H9 (cell line): ENCODE measurements around the gene PDZD4. TPM values are rescaled to one million over a fixed set of nuclear protein-coding genes. Genes with fewer than 3 reads are reported as not detected.

Source experiments
- DNase-seq: peaks from one replicate; pipeline ENCODE4 v3.0.0-alpha.2; 2017
- H2AFZ ChIP-seq: one replicate; pipeline ENCODE4 v1.6.1; 2013; ENCODE audit warnings: mild to moderate bottlenecking, low read length, control low read depth, moderate library complexity
- H2AK5ac ChIP-seq: 2 replicates; pipeline ENCODE4 v1.6.1; 2013; ENCODE audit warnings: low read length, control low read depth, mixed read lengths; ENCODE audit not compliant: insufficient read length
- H2BK120ac ChIP-seq: one replicate; pipeline ENCODE4 v1.6.1; 2013; ENCODE audit warnings: low read depth, mild to moderate bottlenecking, low read length, control low read depth, inconsistent platforms; ENCODE audit not compliant: poor library complexity, severe bottlenecking
- H2BK12ac ChIP-seq: 2 replicates; pipeline ENCODE4 v1.6.1; 2013; ENCODE audit warnings: low read length, control low read depth, mixed read lengths, low read depth; ENCODE audit not compliant: insufficient read length
- H2BK15ac ChIP-seq: 2 replicates; pipeline ENCODE4 v1.6.1; 2013; ENCODE audit warnings: low read depth, low read length, control low read depth
- H2BK20ac ChIP-seq: one replicate; pipeline ENCODE4 v1.6.1; 2013; ENCODE audit warnings: low read depth, mild to moderate bottlenecking, low read length, control low read depth, inconsistent platforms; ENCODE audit not compliant: poor library complexity, severe bottlenecking
- H2BK5ac ChIP-seq: 2 replicates; pipeline ENCODE4 v1.6.1; 2013; ENCODE audit warnings: low read length, control low read depth, mixed read lengths; ENCODE audit not compliant: insufficient read length
- H3K14ac ChIP-seq: 2 replicates; pipeline ENCODE4 v1.6.1; 2013; ENCODE audit warnings: low read length, control low read depth; ENCODE audit not compliant: insufficient read depth
- H3K18ac ChIP-seq: 2 replicates; pipeline ENCODE4 v1.6.1; 2013; ENCODE audit warnings: low read depth, mild to moderate bottlenecking, mixed read lengths, low read length, control low read depth; ENCODE audit not compliant: insufficient read length
- H3K23ac ChIP-seq: 2 replicates; pipeline ENCODE4 v1.6.1; 2013; ENCODE audit warnings: low read length, control low read depth, mixed read lengths, low read depth; ENCODE audit not compliant: insufficient read length
- H3K23me2 ChIP-seq: 2 replicates; pipeline ENCODE4 v1.6.1; 2013; ENCODE audit warnings: low read depth, mild to moderate bottlenecking, mixed read lengths, low read length, control low read depth; ENCODE audit not compliant: insufficient read length, poor library complexity, severe bottlenecking
- H3K27ac ChIP-seq: 2 replicates; pipeline ENCODE4 v1.5.1; 2013; ENCODE audit warnings: low read length, control low read depth, mixed read lengths, low read depth; ENCODE audit not compliant: insufficient read length
- H3K27me3 ChIP-seq: 2 replicates; pipeline ENCODE4 v1.6.1; 2013; ENCODE audit warnings: low read length, control low read depth, inconsistent platforms; ENCODE audit not compliant: insufficient read depth
- H3K4ac ChIP-seq: 2 replicates; pipeline ENCODE4 v1.6.1; 2013; ENCODE audit warnings: low read depth, mild to moderate bottlenecking, control low read depth, inconsistent platforms, low read length, moderate library complexity
- H3K4me1 ChIP-seq: 2 replicates; pipeline ENCODE4 v1.6.1; 2013; ENCODE audit warnings: low read length, control low read depth, inconsistent platforms; ENCODE audit not compliant: insufficient read depth
- H3K4me2 ChIP-seq: 2 replicates; pipeline ENCODE4 v1.6.1; 2013; ENCODE audit warnings: low read length, control low read depth, mixed read lengths; ENCODE audit not compliant: insufficient read length, insufficient read depth
- H3K56ac ChIP-seq: 2 replicates; pipeline ENCODE4 v1.6.1; 2013; ENCODE audit warnings: low read depth, mild to moderate bottlenecking, mixed read lengths, low read length, control low read depth; ENCODE audit not compliant: insufficient read length
- H3K79me1 ChIP-seq: 2 replicates; pipeline ENCODE4 v1.6.1; 2013; ENCODE audit warnings: low read depth, mild to moderate bottlenecking, moderate library complexity, low read length, control low read depth, inconsistent platforms; ENCODE audit not compliant: insufficient read depth, poor library complexity, severe bottlenecking
- H3K79me2 ChIP-seq: 2 replicates; pipeline ENCODE4 v1.6.1; 2013; ENCODE audit warnings: low read length, control low read depth, inconsistent platforms; ENCODE audit not compliant: insufficient read depth
- H3K9ac ChIP-seq: 2 replicates; pipeline ENCODE4 v1.6.1; 2013; ENCODE audit warnings: low read length, control low read depth, mixed read lengths; ENCODE audit not compliant: insufficient read length; ENCODE audit errors: extremely low read depth
- H3K9me3 ChIP-seq: one replicate; pipeline ENCODE4 v1.6.1; 2013; ENCODE audit warnings: low read depth, low read length, inconsistent platforms; ENCODE audit not compliant: control insufficient read depth
- H3T11ph ChIP-seq: one replicate; pipeline ENCODE4 v1.6.1; 2013; ENCODE audit warnings: mild to moderate bottlenecking, low read length, control low read depth, inconsistent platforms
- H4K20me1 ChIP-seq: one replicate; pipeline ENCODE4 v1.6.1; 2013; ENCODE audit not compliant: control insufficient read depth, insufficient read length, insufficient read depth
- H4K5ac ChIP-seq: 2 replicates; pipeline ENCODE4 v1.6.1; 2013; ENCODE audit warnings: low read depth, mild to moderate bottlenecking, mixed read lengths, low read length, control low read depth; ENCODE audit not compliant: insufficient read length
- H4K8ac ChIP-seq: replicated peaks from 2 replicates; pipeline ENCODE4 v1.6.1; 2013; ENCODE audit warnings: low read length, control low read depth, mixed read lengths, low read depth; ENCODE audit not compliant: insufficient read length
- H4K91ac ChIP-seq: 2 replicates; pipeline ENCODE4 v1.6.1; 2013; ENCODE audit warnings: low read depth, mild to moderate bottlenecking, moderate library complexity, mixed read lengths, low read length, control low read depth; ENCODE audit not compliant: insufficient read length
- H3K27ac Mint-ChIP-seq, 3 experiments: 2 replicates in 2 of 3; 3 replicates in 1 of 3; pipeline ENCODE4 v1.8.0; 2020 to 2021; ENCODE audit warnings: mixed read lengths in 3 of 3, mild to moderate bottlenecking in 1 of 3, moderate library complexity in 1 of 3
- H3K27me3 Mint-ChIP-seq: 2 replicates; pipeline ENCODE4 v1.8.0; 2021; ENCODE audit warnings: low read depth, mild to moderate bottlenecking, moderate library complexity, mixed read lengths
- H3K36me3 Mint-ChIP-seq, 3 experiments: 2 replicates in 2 of 3; 3 replicates in 1 of 3; pipeline ENCODE4 v1.8.0; 2020 to 2021; ENCODE audit warnings: low read depth in 3 of 3, mixed read lengths in 3 of 3; ENCODE audit not compliant: insufficient read depth in 1 of 3
- H3K4me1 Mint-ChIP-seq, 2 experiments: 2 replicates each; pipeline ENCODE4 v1.8.0; 2020; ENCODE audit warnings: mixed read lengths in 2 of 2
- H3K4me3 Mint-ChIP-seq, 2 experiments: 2 replicates in 1 of 2; 3 replicates in 1 of 2; pipeline ENCODE4 v1.8.0; 2020 to 2021; ENCODE audit warnings: mild to moderate bottlenecking in 2 of 2, mixed read lengths in 2 of 2, moderate library complexity in 1 of 2
- H3K9me3 Mint-ChIP-seq, 2 experiments: 2 replicates in 1 of 2; 3 replicates in 1 of 2; pipeline ENCODE4 v1.8.0; 2020; ENCODE audit warnings: mild to moderate bottlenecking in 2 of 2, mixed read lengths in 2 of 2, moderate library complexity in 1 of 2
- CTCF ChIP-seq: fragments of 200-600 bp; sonication (generic); conservative IDR thresholded peaks from 3 replicates; pipeline ENCODE4 v1.8.0; 2021; ENCODE audit warnings: antibody characterized with exemption, mild to moderate bottlenecking
- WGBS: extraction: QIAGEN DNeasy Blood & Tissue Kit; methylation state at CpG from one replicate; pipeline ENCODE4 v1.1.7; 2013; ENCODE audit warnings: missing lambda C conversion rate, low lambda C conversion rate, mixed read lengths; ENCODE audit not compliant: insufficient read length; ENCODE audit errors: extremely low coverage; 5-methylcytosine and 5-hydroxymethylcytosine counted together
- total RNA-seq: library from RNA; stranded (reverse); gene quantifications from 2 replicates; pipeline ENCODE4 v1.2.1, GENCODE V29; 2021

The PDZD4 gene
- total RNA-seq, 1 experiment from 2014 or later, result 110 TPM

- TF ChIP-seq CTCF, result no peak
- H2AK5ac ChIP-seq, result no peak overlapping the region
- H3K27me3 Mint-ChIP-seq, result peaks cover 2% of the 10 kb centered on the region
Observed at GRCh38 chrX:153813161-153813560, 17.2 kb downstream of the PDZD4 start.

More at GRCh38 chrX:153813161-153813560, 17.2 kb downstream of the PDZD4 start:
- H3K4me3 Mint-ChIP-seq, result no peak overlapping the region; a peak in 1 of 5 replicates
- Histone ChIP-seq H3K18ac (no peak overlapping the region), H3K4ac (no peak overlapping the region), H4K8ac (no peak overlapping the region), H2AFZ (no peak overlapping the region), H3K23ac (no peak overlapping the region), H3K9ac (no peak overlapping the region), H2BK15ac (no peak overlapping the region), H4K5ac (no peak overlapping the region), H4K91ac (no peak overlapping the region), H3K23me2 (no peaks in the 10 kb centered on the region), H3K27ac (no peak overlapping the region), H2BK12ac (no peak overlapping the region), H2BK20ac (no peak overlapping the region), H3K56ac (no peak overlapping the region), H3K79me1 (no peaks in the 10 kb centered on the region), H3K4me1 (no peaks in the 10 kb centered on the region; the same call in 1 of the 2 replicates), H2BK5ac (no peak overlapping the region), H3T11ph (no peak overlapping the region), H3K27me3 (no peaks in the 10 kb centered on the region), H4K20me1 (no peaks in the 10 kb centered on the region), H3K4me2 (no peak overlapping the region), H3K14ac (no peak overlapping the region), H3K9me3 (peaks cover 23% of the 10 kb centered on the region), H3K79me2 (peaks cover 52% of the 10 kb centered on the region), H2BK120ac (no peak overlapping the region)
- WGBS, result no CpG with 5 or more reads among the region's 5 CpGs
- peaks cover 71% of the 10 kb centered on the region in 2 experiments for H3K9me3 Mint-ChIP-seq
- H3K4me1 Mint-ChIP-seq, result peaks cover 31% of the 10 kb centered on the region in 2 experiments
- no peak for DNase-seq
- H3K27ac Mint-ChIP-seq, result 0 out of 7 replicates have a peak overlapping the region, but pooled peaks of 1 of the 3 experiments have one; percentile 1
- H3K36me3 Mint-ChIP-seq, result peaks cover 0 to 34% (median 23%) of the 10 kb centered on the region in 3 experiments; a peak in 6 of 7 replicates
